UCSD-AML1 (cell line): ENCODE data around the gene ITGA6.
A peak's percentile ranks its signal among the peaks of the same experiment; 100 is the strongest.

Source experiments
- DNase-seq: peaks from one replicate; lab custom pipeline; 2025; ENCODE audit not compliant: unreplicated experiment; lab: John Stamatoyannopoulos, UW

Gene ITGA6

GRCh38 chr2:172427256-172427989, at the start of gene ITGA6:
Gene ITGA6, plus strand, starts transcription at chr2:172427586.
- DNase-seq, result peak; percentile 86

GRCh38 chr2:172380436-172381274, 46.7 kb upstream of the ITGA6 start:
- DNase-seq, result peak; percentile 69

GRCh38 chr2:172381275-172382027, 45.9 kb upstream of the ITGA6 start:
- no peak for DNase-seq

GRCh38 chr2:172387361-172387760, 40.0 kb upstream of the ITGA6 start:
- DNase-seq, result no peak

GRCh38 chr2:172389685-172390339, 37.6 kb upstream of the ITGA6 start:
- DNase-seq, result no peak

- DNase-seq, result no peak
Observed at GRCh38 chr2:172394002-172394401, 33.4 kb upstream of the ITGA6 start.

GRCh38 chr2:172395503-172395902, 31.9 kb upstream of the ITGA6 start:
- peak; percentile 79 for DNase-seq

- DNase-seq, result no peak
Observed at GRCh38 chr2:172397148-172397834, 30.1 kb upstream of the ITGA6 start.

- DNase-seq, result no peak
Observed at GRCh38 chr2:172398440-172398839, 28.9 kb upstream of the ITGA6 start.

GRCh38 chr2:172399765-172400164, 27.6 kb upstream of the ITGA6 start:
- no peak for DNase-seq

- DNase-seq, result no peak
Observed at GRCh38 chr2:172402198-172402597, 25.2 kb upstream of the ITGA6 start.

- DNase-seq, result no peak
Observed at GRCh38 chr2:172403402-172403801, 24.0 kb upstream of the ITGA6 start.

- no peak for DNase-seq
Observed at GRCh38 chr2:172403881-172404468, 23.4 kb upstream of the ITGA6 start.

- no peak for DNase-seq
Observed at GRCh38 chr2:172404824-172405223, 22.6 kb upstream of the ITGA6 start.

- DNase-seq, result no peak
Observed at GRCh38 chr2:172405673-172406072, 21.7 kb upstream of the ITGA6 start.

- no peak for DNase-seq
Observed at GRCh38 chr2:172408143-172408766, 19.1 kb upstream of the ITGA6 start.

GRCh38 chr2:172409042-172409441, 18.3 kb upstream of the ITGA6 start:
- DNase-seq, result no peak

GRCh38 chr2:172412984-172413492, 14.3 kb upstream of the ITGA6 start:
- DNase-seq, result no peak

- DNase-seq, result no peak
Observed at GRCh38 chr2:172415157-172415864, 12.1 kb upstream of the ITGA6 start.
